K562 (cell line): ENCODE results near the gene MGST3. TPM values are rescaled to one million over a fixed set of nuclear protein-coding genes. Genes with fewer than 3 reads are reported as not detected.

Experiments
- CEBPG ChIP-seq, 3 experiments: fragments of 200-800 bp in 1 of 3; sonication (Bioruptor generic) in 1 of 3; sonication (generic) in 1 of 3; formaldehyde crosslinking in 1 of 3; IDR thresholded peaks in 2 of 3; conservative IDR thresholded peaks in 1 of 3; 2 replicates each; pipeline versions ENCODE4 v1.6.1 to v1.8.0; 2016 to 2022; ENCODE audit warnings: missing compliant biosample characterization in 2 of 3, missing genetic modification characterization in 2 of 3, mild to moderate bottlenecking in 1 of 3, missing genetic modification reagents in 1 of 3
- CREB3 ChIP-seq: fragments of 450-650 bp; conservative IDR thresholded peaks from 2 replicates; pipeline ENCODE4 v1.6.1; 2016; ENCODE audit warnings: missing genetic modification characterization, low read depth, mild to moderate bottlenecking, missing compliant biosample characterization, moderate library complexity
- CREBBP ChIP-seq: IDR thresholded peaks from one replicate; pipeline ENCODE4 v1.6.1; 2012; ENCODE audit warnings: low read depth, mild to moderate bottlenecking, control low read depth, inconsistent platforms, low read length
- E2F5 ChIP-seq: sonication (generic); formaldehyde crosslinking; IDR thresholded peaks from 2 replicates; pipeline ENCODE4 v1.8.0; 2022; ENCODE audit warnings: mild to moderate bottlenecking, missing genetic modification reagents
- HEY1 ChIP-seq: fragments of 250-450 bp; sonication (Bioruptor Pico); IDR thresholded peaks from 2 replicates; pipeline ENCODE4 v1.5.0; 2020; ENCODE audit warnings: mild to moderate bottlenecking, moderate library complexity, borderline replicate concordance
- HMBOX1 ChIP-seq: sonication (generic); IDR thresholded peaks from 2 replicates; pipeline ENCODE4 v1.6.1; 2016
- HOXB6 ChIP-seq: fragments of 250-450 bp; sonication (Bioruptor Pico); IDR thresholded peaks from 2 replicates; pipeline ENCODE4 v1.5.1; 2022; ENCODE audit warnings: mild to moderate bottlenecking, borderline replicate concordance
- POLR2AphosphoS5 ChIP-seq: IDR thresholded peaks from 2 replicates; pipeline ENCODE4 v1.6.1; 2011; ENCODE audit warnings: mild to moderate bottlenecking, low read depth, low read length, moderate library complexity; ENCODE audit not compliant: control insufficient read depth, insufficient read depth
- PURB ChIP-seq: sonication (generic); formaldehyde crosslinking; IDR thresholded peaks from 2 replicates; pipeline ENCODE4 v1.9.0; 2021; ENCODE audit warnings: low read depth, mild to moderate bottlenecking, missing genetic modification reagents
- RBFOX2 ChIP-seq: fragments of 200-400 bp; formaldehyde crosslinking; IDR thresholded peaks from 2 replicates; pipeline ENCODE4 v1.6.1; 2017; ENCODE audit warnings: low read depth, mild to moderate bottlenecking, low read length, moderate library complexity
- SMAD3 ChIP-seq: fragments of 450-650 bp; formaldehyde crosslinking; conservative IDR thresholded peaks from 2 replicates; pipeline ENCODE4 v1.4.0; 2020; ENCODE audit warnings: mild to moderate bottlenecking
- XRCC5 ChIP-seq: fragments of 200-400 bp; formaldehyde crosslinking; IDR thresholded peaks from 2 replicates; pipeline ENCODE4 v1.6.1; 2017; ENCODE audit warnings: low read depth, mild to moderate bottlenecking, low read length
- ZEB2 ChIP-seq: fragments of 450-650 bp; IDR thresholded peaks from 2 replicates; pipeline ENCODE4 v1.6.1; 2016
- ZFP1 ChIP-seq: fragments of 450-650 bp; formaldehyde crosslinking; IDR thresholded peaks from 2 replicates; pipeline ENCODE4 v1.4.0; 2020; ENCODE audit warnings: mild to moderate bottlenecking, mixed read lengths
- ZNF121 ChIP-seq: sonication (generic); formaldehyde crosslinking; conservative IDR thresholded peaks from 2 replicates; pipeline ENCODE4 v1.8.0; 2022; ENCODE audit warnings: missing genetic modification reagents
- ZNF263 ChIP-seq: sonication (generic); formaldehyde crosslinking; IDR thresholded peaks from 2 replicates; pipeline ENCODE4 v1.8.0; 2022; ENCODE audit warnings: mild to moderate bottlenecking, missing genetic modification reagents, borderline replicate concordance
- ZNF586 ChIP-seq: fragments of 450-650 bp; formaldehyde crosslinking; conservative IDR thresholded peaks from 2 replicates; pipeline ENCODE4 v1.4.0; 2020; ENCODE audit warnings: mild to moderate bottlenecking, moderate library complexity
- polyA plus RNA-seq, 8 experiments: library from polyadenylated mRNA; depleted of rRNA in 4 of 8; stranded (reverse) in 5 of 8; unstranded in 3 of 8; fragments of >200 nt; fragmentation: Nextera tagmentation in 2 of 8; fragmentation: Illumina TruSeq in 1 of 8; extraction: Ambion mirVana in 2 of 8; extraction: Trizol in 1 of 8; gene quantifications; 2 replicates each; pipeline versions ENCODE4 v1.2.1 to v1.2.3, GENCODE V29; 2011 to 2014; ENCODE audit warnings: inconsistent platforms in 1 of 8, missing spikeins in 1 of 8
- total RNA-seq, 7 experiments: library from RNA; depleted of rRNA in 6 of 7; stranded (reverse); fragments of >200 nt in 6 of 7; fragmentation: Illumina TruSeq in 2 of 7; extraction: Trizol in 2 of 7; gene quantifications; 2 replicates each; pipeline versions ENCODE4 v1.2.1 to v1.2.3, GENCODE V29; 2011 to 2021; ENCODE audit warnings: low replicate concordance in 1 of 7
- TF ChIP-seq, protein P1 (sequence below): fragments of 450-650 bp; IDR thresholded peaks from 2 replicates; pipeline ENCODE4 v1.6.1; 2018; ENCODE audit warnings: mild to moderate bottlenecking, low read depth; ENCODE audit not compliant: partially characterized antibody
- TF ChIP-seq, protein P2 (sequence below): fragments of 450-650 bp; IDR thresholded peaks from 2 replicates; pipeline ENCODE4 v1.7.1; 2018; ENCODE audit warnings: mild to moderate bottlenecking, low read depth; ENCODE audit not compliant: partially characterized antibody

The MGST3 gene
- total and polyA plus RNA-seq, 9 of the 15 experiments (the other 6 are each of a cell fraction or from before 2014, with no cell fraction given): 70.7 to 287 (median 105) TPM

DNA sequence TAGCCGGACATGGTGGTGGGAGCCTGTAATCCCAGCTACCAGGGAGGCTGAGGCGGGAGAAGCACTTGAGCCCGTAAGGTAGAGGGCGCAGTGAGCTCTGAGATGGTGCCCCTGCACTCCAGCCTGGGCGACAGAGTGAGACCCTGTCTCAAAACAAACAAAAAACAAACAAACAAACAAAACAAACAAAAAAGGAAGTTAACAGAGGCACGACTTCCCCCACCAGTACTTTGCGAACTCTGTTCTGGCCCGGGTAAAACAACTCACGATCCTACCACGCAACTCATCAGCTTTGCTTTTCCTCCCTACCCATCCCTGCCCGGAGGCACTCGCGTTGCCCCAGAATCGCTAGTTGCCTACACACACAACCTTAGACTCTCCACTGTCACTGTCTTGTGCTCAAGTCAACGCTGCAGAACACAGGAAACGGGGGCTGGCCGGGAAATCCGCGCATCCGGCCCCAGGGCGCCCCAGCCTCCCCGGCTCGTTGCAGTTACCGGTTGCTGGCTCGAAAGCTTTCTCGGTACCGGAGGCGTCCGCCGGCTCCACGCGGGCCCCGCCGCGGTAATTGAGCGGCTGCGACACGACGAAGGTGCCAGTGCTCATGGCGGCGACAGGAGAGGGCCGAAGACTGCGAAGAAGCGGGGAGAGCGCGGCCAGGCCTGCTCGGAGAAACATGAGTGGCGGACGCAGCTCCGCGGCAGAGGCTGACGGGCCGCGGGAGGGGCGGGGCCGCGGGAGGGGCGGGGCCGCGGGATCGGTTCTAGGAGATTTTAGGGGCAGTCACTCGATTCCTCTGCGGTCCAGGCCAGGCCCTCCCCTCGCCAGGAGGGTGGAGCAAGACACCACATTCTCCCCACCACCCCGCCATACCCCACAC, 67.1 kb downstream of the MGST3 start, which contains the start of gene ALDH9A1 (continued):
- no peak for TF ChIP-seq HEY1 (CRISPR knock-in tag)
- TF ChIP-seq ZNF121: no peak
- TF ChIP-seq SMAD3 (CRISPR knock-in tag): no peak
- no peak for TF ChIP-seq XRCC5
- no peak for TF ChIP-seq ZEB2
- TF ChIP-seq, protein P1, sequence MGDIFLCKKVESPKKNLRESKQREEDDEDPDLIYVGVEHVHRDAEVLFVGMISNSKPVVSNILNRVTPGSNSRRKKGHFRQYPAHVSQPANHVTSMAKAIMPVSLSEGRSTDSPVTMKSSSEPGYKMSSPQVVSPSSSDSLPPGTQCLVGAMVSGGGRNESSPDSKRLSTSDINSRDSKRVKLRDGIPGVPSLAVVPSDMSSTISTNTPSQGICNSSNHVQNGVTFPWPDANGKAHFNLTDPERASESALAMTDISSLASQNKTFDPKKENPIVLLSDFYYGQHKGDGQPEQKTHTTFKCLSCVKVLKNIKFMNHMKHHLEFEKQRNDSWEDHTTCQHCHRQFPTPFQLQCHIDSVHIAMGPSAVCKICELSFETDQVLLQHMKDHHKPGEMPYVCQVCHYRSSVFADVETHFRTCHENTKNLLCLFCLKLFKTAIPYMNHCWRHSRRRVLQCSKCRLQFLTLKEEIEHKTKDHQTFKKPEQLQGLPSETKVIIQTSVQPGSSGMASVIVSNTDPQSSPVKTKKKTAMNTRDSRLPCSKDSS: peak; percentile 29
- TF ChIP-seq ZNF263 (CRISPR knock-in tag): peak; percentile 64; the same call in 1 of the 2 replicates
- TF ChIP-seq POLR2AphosphoS5: peak; percentile 79
- no peak for TF ChIP-seq HOXB6 (CRISPR knock-in tag)
- no peak for TF ChIP-seq PURB
- TF ChIP-seq RBFOX2: peak; percentile 96
- TF ChIP-seq ZNF586 (CRISPR knock-in tag): no peak
- no peak for TF ChIP-seq HMBOX1
- TF ChIP-seq, protein P2, sequence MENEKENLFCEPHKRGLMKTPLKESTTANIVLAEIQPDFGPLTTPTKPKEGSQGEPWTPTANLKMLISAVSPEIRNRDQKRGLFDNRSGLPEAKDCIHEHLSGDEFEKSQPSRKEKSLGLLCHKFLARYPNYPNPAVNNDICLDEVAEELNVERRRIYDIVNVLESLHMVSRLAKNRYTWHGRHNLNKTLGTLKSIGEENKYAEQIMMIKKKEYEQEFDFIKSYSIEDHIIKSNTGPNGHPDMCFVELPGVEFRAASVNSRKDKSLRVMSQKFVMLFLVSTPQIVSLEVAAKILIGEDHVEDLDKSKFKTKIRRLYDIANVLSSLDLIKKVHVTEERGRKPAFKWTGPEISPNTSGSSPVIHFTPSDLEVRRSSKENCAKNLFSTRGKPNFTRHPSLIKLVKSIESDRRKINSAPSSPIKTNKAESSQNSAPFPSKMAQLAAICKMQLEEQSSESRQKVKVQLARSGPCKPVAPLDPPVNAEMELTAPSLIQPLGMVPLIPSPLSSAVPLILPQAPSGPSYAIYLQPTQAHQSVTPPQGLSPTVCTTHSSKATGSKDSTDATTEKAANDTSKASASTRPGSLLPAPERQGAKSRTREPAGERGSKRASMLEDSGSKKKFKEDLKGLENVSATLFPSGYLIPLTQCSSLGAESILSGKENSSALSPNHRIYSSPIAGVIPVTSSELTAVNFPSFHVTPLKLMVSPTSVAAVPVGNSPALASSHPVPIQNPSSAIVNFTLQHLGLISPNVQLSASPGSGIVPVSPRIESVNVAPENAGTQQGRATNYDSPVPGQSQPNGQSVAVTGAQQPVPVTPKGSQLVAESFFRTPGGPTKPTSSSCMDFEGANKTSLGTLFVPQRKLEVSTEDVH: peak; percentile 59
- TF ChIP-seq ZFP1 (CRISPR knock-in tag): no peak
- no peak for TF ChIP-seq CEBPG (CRISPR knock-in tag; IDR thresholded peaks at IDR 0.05)
- no peak for TF ChIP-seq CEBPG (tag; conservative IDR thresholded peaks at IDR 0.05 in 1 of 2, IDR thresholded peaks at IDR 0.05 in 1 of 2)
- no peak for TF ChIP-seq E2F5 (CRISPR knock-in tag)
- TF ChIP-seq CREB3 (tag): no peak
- TF ChIP-seq CREBBP: no peak
